ENCODE data around the gene BCS1L. TPM values are rescaled to one million over a fixed set of nuclear protein-coding genes. Genes with fewer than 3 reads are reported as not detected.
A peak's percentile ranks its signal among the peaks of the same experiment; 100 is the strongest.

Gene BCS1L
- polyA plus RNA-seq, 1 of the 3 experiments (the other 2 are of a cell fraction) = 47.5 TPM

GRCh38 chr2:218710687-218711549, 51.4 kb downstream of the BCS1L start, which contains the start of gene TTLL4:
TSS of gene TTLL4 (plus strand) at chr2:218710835. CDS start at chr2:218737677, 26,842 bp downstream.
- Histone ChIP-seq H3K9ac (peak within 1 kb of the TSS; percentile 79), H3K4me3 (ENCODE audit: low read depth in 2 of 2, low read length in 1 of 2) (peak within 1 kb of the TSS; percentile 74 to 81), H3K4me2 (peak within 1 kb of the TSS; percentile 78), H3K4me1 (ENCODE audit: control insufficient read depth in 1 of 2, insufficient read depth in 2 of 2, low read depth in 1 of 2, low read length in 1 of 2) (peaks cover 0 to 11% of the 10 kb centered on the region in 2 experiments; a peak in 1 of 4 replicates), H3K9me2 (no peaks in the 10 kb centered on the region), H3K27ac (ENCODE audit: low read depth in 2 of 2, low read length in 1 of 2) (peak within 1 kb of the TSS; percentile 74 to 79), H3K79me2 (ENCODE audit: insufficient read depth) (peaks cover 44% of the 10 kb centered on the region), H3K36me3 (replicated peaks in 1 of 2; ENCODE audit: control insufficient read depth in 1 of 2, insufficient read depth in 2 of 2, low read length in 1 of 2) (peaks cover 0 to 10% of the 10 kb centered on the region in 2 experiments), H2AFZ (ENCODE audit: low read depth) (peak within 1 kb of the TSS; percentile 95), H3K9me3 (no peaks in the 10 kb centered on the region), H4K20me1 (ENCODE audit: insufficient read depth) (peaks cover 6% of the 10 kb centered on the region; the same call in 1 of the 2 replicates), H3F3A (replicated peaks; ENCODE audit: insufficient read depth) (peaks cover 5% of the 10 kb centered on the region), H3K27me3 (ENCODE audit: insufficient read depth) (no peaks in the 10 kb centered on the region)
- WGBS (ENCODE audit: low lambda C conversion rate) = under 1% methylated on average over 35 of the region's 74 CpGs
- peak; percentile 99 for DNase-seq
- ChIA-PET POLR2A (interaction anchor here (0.7 to 1.0 kb wide), 2 partner anchors 37 to 102 kb away, joined by 3 to 4 read pairs; no protein-coding TSS in a partner anchor), CTCF (interaction anchor here (0.6 to 2.6 kb wide), 36 partner anchors 9 to 429 kb away, joined by 3 to 31 read pairs (median 4); partner anchors contain the start of genes BCS1L, PRKAG3, RNF25 and STK36)
- peak; percentile 83 for TF ChIP-seq CTCF (IDR thresholded peaks at IDR 0.05)
- peak; percentile 51; the same call in 1 of the 2 replicates for TF ChIP-seq POLR2AphosphoS5 (IDR thresholded peaks at IDR 0.05; ENCODE audit: low read depth, low read length)
- TF ChIP-seq RAD21 (IDR thresholded peaks at IDR 0.05; ENCODE audit: low read length) = peak; percentile 59
- peak; percentile 31 for TF ChIP-seq GABPA (IDR thresholded peaks at IDR 0.05; ENCODE audit: low read depth)
- peak; percentile 56 for TF ChIP-seq CHD2 (IDR thresholded peaks at IDR 0.05; ENCODE audit: low read length, partially characterized antibody)
- TF ChIP-seq SIN3A (IDR thresholded peaks at IDR 0.05; ENCODE audit: borderline replicate concordance, low read depth, low read length) = peak; percentile 85; the same call in 1 of the 2 replicates
- TF ChIP-seq MXI1 (IDR thresholded peaks at IDR 0.05; ENCODE audit: low read depth, low read length) = peak; percentile 90
- peak; percentile 41; the same call in 1 of the 2 replicates for TF ChIP-seq USF2 (IDR thresholded peaks at IDR 0.05; ENCODE audit: borderline replicate concordance, low read depth, low read length)
- no peak for TF ChIP-seq ZBTB33 (IDR thresholded peaks at IDR 0.05; ENCODE audit: borderline replicate concordance, low read depth)
- peak; percentile 74 for TF ChIP-seq NRF1 (IDR thresholded peaks at IDR 0.05; ENCODE audit: low read depth, low read length)
- TF ChIP-seq IRF3 (IDR thresholded peaks at IDR 0.05; ENCODE audit: low read depth, low read length) = no peak
- peak; percentile 66 for TF ChIP-seq YY1 (IDR thresholded peaks at IDR 0.05; ENCODE audit: low read depth)
- TF ChIP-seq TAF1 (IDR thresholded peaks at IDR 0.05; ENCODE audit: borderline replicate concordance, low read depth, low read length) = peak; percentile 51
- 0 out of 2 replicates have a peak, but pooled peaks have one; percentile 35 for TF ChIP-seq SMC3 (IDR thresholded peaks at IDR 0.05; ENCODE audit: low read depth, low read length)
- TF ChIP-seq GATA2 (CRISPR knock-in tag; IDR thresholded peaks at IDR 0.05) = no peak
- no peak for TF ChIP-seq EP300 (IDR thresholded peaks at IDR 0.05; ENCODE audit: borderline replicate concordance in 1 of 2, low read depth in 1 of 2, low read length in 1 of 2)
- peak; percentile 67; the same call in 1 of the 2 replicates for TF ChIP-seq MAX (IDR thresholded peaks at IDR 0.05; ENCODE audit: low read depth)
- TF ChIP-seq JUND (IDR thresholded peaks at IDR 0.05) = no peak
- no peak for TF ChIP-seq TCF12 (IDR thresholded peaks at IDR 0.05)
- TF ChIP-seq ELF1 (IDR thresholded peaks at IDR 0.05) = peak; percentile 21; the same call in 1 of the 2 replicates
- no peak for TF ChIP-seq REST (IDR thresholded peaks at IDR 0.05; ENCODE audit: low read depth, low read length)
